ENCODE measurements around the gene SRCAP. TPM values are rescaled to one million over a fixed set of nuclear protein-coding genes. Genes with fewer than 3 reads are reported as not detected.
A peak's percentile ranks its signal among the peaks of the same experiment; 100 is the strongest.

SRCAP gene
- total RNA-seq, 1 experiment from 2014 or later = 9.4 TPM

GRCh38 chr16:30660424-30661261, 38.3 kb upstream of the SRCAP start:
- in situ Hi-C loops (cut with HindIII; ENCODE audit: low pct_unique_long_range_greater_than_20kb, low sequenced_read_pairs) = no loop called here
- DNase-seq (ENCODE audit: low read depth) = peak; percentile 21

- in situ Hi-C loops (cut with HindIII; ENCODE audit: low pct_unique_long_range_greater_than_20kb, low sequenced_read_pairs) = no loop called here
- no peak for DNase-seq (ENCODE audit: low read depth)
Observed at GRCh38 chr16:30662449-30662848, 36.5 kb upstream of the SRCAP start.

GRCh38 chr16:30663038-30663437, 35.9 kb upstream of the SRCAP start:
- no peak for DNase-seq (ENCODE audit: low read depth)
- in situ Hi-C loops (cut with HindIII; ENCODE audit: low pct_unique_long_range_greater_than_20kb, low sequenced_read_pairs) = no loop called here

GRCh38 chr16:30663820-30664219, 35.2 kb upstream of the SRCAP start:
- in situ Hi-C loops (cut with HindIII; ENCODE audit: low pct_unique_long_range_greater_than_20kb, low sequenced_read_pairs) = no loop called here
- DNase-seq (ENCODE audit: low read depth) = no peak

GRCh38 chr16:30664616-30665109, 34.3 kb upstream of the SRCAP start:
- no peak for DNase-seq (ENCODE audit: low read depth)
- in situ Hi-C loops (cut with HindIII; ENCODE audit: low pct_unique_long_range_greater_than_20kb, low sequenced_read_pairs) = no loop called here

- no peak for DNase-seq (ENCODE audit: low read depth)
- in situ Hi-C loops (cut with HindIII; ENCODE audit: low pct_unique_long_range_greater_than_20kb, low sequenced_read_pairs) = no loop called here
Observed at GRCh38 chr16:30665155-30665829, 33.7 kb upstream of the SRCAP start.

GRCh38 chr16:30665830-30666190, 33.2 kb upstream of the SRCAP start:
- in situ Hi-C loops (cut with HindIII; ENCODE audit: low pct_unique_long_range_greater_than_20kb, low sequenced_read_pairs) = no loop called here
- no peak for DNase-seq (ENCODE audit: low read depth)

GRCh38 chr16:30666681-30667080, 32.3 kb upstream of the SRCAP start:
- no peak for DNase-seq (ENCODE audit: low read depth)
- in situ Hi-C loops (cut with HindIII; ENCODE audit: low pct_unique_long_range_greater_than_20kb, low sequenced_read_pairs) = no loop called here

GRCh38 chr16:30667361-30667905, 31.5 kb upstream of the SRCAP start:
- no peak for DNase-seq (ENCODE audit: low read depth)
- in situ Hi-C loops (cut with HindIII; ENCODE audit: low pct_unique_long_range_greater_than_20kb, low sequenced_read_pairs) = no loop called here

GRCh38 chr16:30668393-30668792, 30.6 kb upstream of the SRCAP start:
- in situ Hi-C loops (cut with HindIII; ENCODE audit: low pct_unique_long_range_greater_than_20kb, low sequenced_read_pairs) = no loop called here
- no peak for DNase-seq (ENCODE audit: low read depth)

- in situ Hi-C loops (cut with HindIII; ENCODE audit: low pct_unique_long_range_greater_than_20kb, low sequenced_read_pairs) = no loop called here
- DNase-seq (ENCODE audit: low read depth) = no peak
Observed at GRCh38 chr16:30669026-30669902, 29.7 kb upstream of the SRCAP start.

- DNase-seq (ENCODE audit: low read depth) = no peak
- in situ Hi-C loops (cut with HindIII; ENCODE audit: low pct_unique_long_range_greater_than_20kb, low sequenced_read_pairs) = no loop called here
Observed at GRCh38 chr16:30669903-30670824, 28.8 kb upstream of the SRCAP start.

- in situ Hi-C loops (cut with HindIII; ENCODE audit: low pct_unique_long_range_greater_than_20kb, low sequenced_read_pairs) = no loop called here
- DNase-seq (ENCODE audit: low read depth) = no peak
Observed at GRCh38 chr16:30675143-30675542, 23.8 kb upstream of the SRCAP start.

- in situ Hi-C loops (cut with HindIII; ENCODE audit: low pct_unique_long_range_greater_than_20kb, low sequenced_read_pairs) = no loop called here
- DNase-seq (ENCODE audit: low read depth) = no peak
Observed at GRCh38 chr16:30677931-30678585, 20.9 kb upstream of the SRCAP start.

GRCh38 chr16:30678586-30678970, 20.4 kb upstream of the SRCAP start:
- in situ Hi-C loops (cut with HindIII; ENCODE audit: low pct_unique_long_range_greater_than_20kb, low sequenced_read_pairs) = no loop called here
- no peak for DNase-seq (ENCODE audit: low read depth)

- in situ Hi-C loops (cut with HindIII; ENCODE audit: low pct_unique_long_range_greater_than_20kb, low sequenced_read_pairs) = no loop called here
- no peak for DNase-seq (ENCODE audit: low read depth)
Observed at GRCh38 chr16:30680326-30680725, 18.6 kb upstream of the SRCAP start.

- no peak for DNase-seq (ENCODE audit: low read depth)
- in situ Hi-C loops (cut with HindIII; ENCODE audit: low pct_unique_long_range_greater_than_20kb, low sequenced_read_pairs) = no loop called here
Observed at GRCh38 chr16:30688701-30689100, 10.3 kb upstream of the SRCAP start.

Data from Caki2 (cell line).